ENCODE data around the gene LZIC.
A peak's percentile ranks its signal among the peaks of the same experiment; 100 is the strongest.
"Not testable (repeated sequence)": the region's sequence is repeated elsewhere in the genome, so short reads cannot be mapped to it uniquely, and the experiment has no call there.

LZIC gene

GRCh38 chr1:9922342-9922741 is 20.8 kb downstream of the LZIC start:
- Mint-ChIP-seq H3K9me3 (no peaks in the 10 kb centered on the region), H3K27me3 (no peaks in the 10 kb centered on the region), H3K4me3 (no peak overlapping the region), H3K27ac (no peak overlapping the region), H3K36me3 (peaks cover 2% of the 10 kb centered on the region), H3K4me1 (peaks cover 3% of the 10 kb centered on the region)
- ATAC-seq (ENCODE audit: low read depth) = no peak
- DNase-seq (ENCODE audit: low spot score in 2 of 2) = no peak

GRCh38 chr1:9920606-9921005 is 22.6 kb downstream of the LZIC start:
- no peaks in the 10 kb centered on the region for H3K27me3 Mint-ChIP-seq
- H3K4me1 Mint-ChIP-seq = no peaks in the 10 kb centered on the region
- H3K9me3 Mint-ChIP-seq = no peaks in the 10 kb centered on the region
- H3K27ac Mint-ChIP-seq = no peak overlapping the region
- H3K36me3 Mint-ChIP-seq = no peaks in the 10 kb centered on the region
- ATAC-seq (ENCODE audit: low read depth) (no peak), DNase-seq (ENCODE audit: low spot score in 2 of 2) (no peak)
- H3K4me3 Mint-ChIP-seq = no peak overlapping the region

- DNase-seq (ENCODE audit: low spot score in 2 of 2) (no peak), ATAC-seq (ENCODE audit: low read depth) (no peak)
- H3K9me3 Mint-ChIP-seq = no peaks in the 10 kb centered on the region
- no peaks in the 10 kb centered on the region for H3K27me3 Mint-ChIP-seq
- H3K27ac Mint-ChIP-seq = no peak overlapping the region
- H3K4me1 Mint-ChIP-seq = no peaks in the 10 kb centered on the region
- no peaks in the 10 kb centered on the region for H3K36me3 Mint-ChIP-seq
- no peak overlapping the region for H3K4me3 Mint-ChIP-seq
Observed at GRCh38 chr1:9917901-9918300, 25.3 kb downstream of the LZIC start.

GRCh38 chr1:9917495-9917894 is 25.7 kb downstream of the LZIC start:
- not testable (repeated sequence) for H3K36me3 Mint-ChIP-seq; H3K4me1 Mint-ChIP-seq; DNase-seq (ENCODE audit: low spot score in 2 of 2); ATAC-seq (ENCODE audit: low read depth); H3K27ac Mint-ChIP-seq; H3K27me3 Mint-ChIP-seq; H3K4me3 Mint-ChIP-seq; H3K9me3 Mint-ChIP-seq

- no peak overlapping the region for H3K27ac Mint-ChIP-seq
- no peaks in the 10 kb centered on the region for H3K27me3 Mint-ChIP-seq
- no peak for DNase-seq (ENCODE audit: low spot score in 2 of 2)
- no peak overlapping the region for H3K4me3 Mint-ChIP-seq
- H3K9me3 Mint-ChIP-seq = no peaks in the 10 kb centered on the region
- H3K4me1 Mint-ChIP-seq = peaks cover 5% of the 10 kb centered on the region
- no peaks in the 10 kb centered on the region for H3K36me3 Mint-ChIP-seq
- no peak for ATAC-seq (ENCODE audit: low read depth)
Observed at GRCh38 chr1:9916452-9916851, 26.7 kb downstream of the LZIC start.

- Mint-ChIP-seq H3K4me1 (peaks cover 9% of the 10 kb centered on the region), H3K9me3 (no peaks in the 10 kb centered on the region), H3K4me3 (no peak overlapping the region), H3K27me3 (no peaks in the 10 kb centered on the region), H3K36me3 (no peaks in the 10 kb centered on the region), H3K27ac (no peak overlapping the region)
- DNase-seq (ENCODE audit: low spot score in 2 of 2) (no peak), ATAC-seq (ENCODE audit: low read depth) (no peak)
Observed at GRCh38 chr1:9914610-9914937, 28.6 kb downstream of the LZIC start.

GRCh38 chr1:9912264-9912936 is 30.8 kb downstream of the LZIC start:
- H3K9me3 Mint-ChIP-seq = no peaks in the 10 kb centered on the region
- peaks cover 20% of the 10 kb centered on the region for H3K4me1 Mint-ChIP-seq
- DNase-seq (ENCODE audit: low spot score in 2 of 2) = no peak
- peak overlapping the region; percentile 62 for H3K4me3 Mint-ChIP-seq
- no peak overlapping the region for H3K27ac Mint-ChIP-seq
- no peak for ATAC-seq (ENCODE audit: low read depth)
- no peaks in the 10 kb centered on the region for H3K36me3 Mint-ChIP-seq
- no peaks in the 10 kb centered on the region for H3K27me3 Mint-ChIP-seq

- Mint-ChIP-seq H3K36me3 (peaks cover 1% of the 10 kb centered on the region), H3K27me3 (no peaks in the 10 kb centered on the region), H3K9me3 (no peaks in the 10 kb centered on the region), H3K4me3 (peak overlapping the region; percentile 96), H3K27ac (peak overlapping the region; percentile 93), H3K4me1 (peaks cover 20% of the 10 kb centered on the region)
- DNase-seq (ENCODE audit: low spot score in 2 of 2) (peak; percentile 100), ATAC-seq (ENCODE audit: low read depth) (peak; percentile 86)
Observed at GRCh38 chr1:9910423-9911178, 32.6 kb downstream of the LZIC start.

GRCh38 chr1:9910076-9910422 is 33.1 kb downstream of the LZIC start, which contains the start of gene CTNNBIP1:
Gene CTNNBIP1 (minus strand): TSS chr1:9910269. CDS start chr1:9872064, 38,205 bp downstream.
- Mint-ChIP-seq H3K27me3 (no peaks in the 10 kb centered on the region), H3K27ac (peak within 1 kb of the TSS; percentile 93), H3K9me3 (no peaks in the 10 kb centered on the region), H3K36me3 (peaks cover 2% of the 10 kb centered on the region), H3K4me3 (peak within 1 kb of the TSS; percentile 96), H3K4me1 (peaks cover 23% of the 10 kb centered on the region)
- DNase-seq (ENCODE audit: low spot score in 2 of 2) (no peak), ATAC-seq (ENCODE audit: low read depth) (peak; percentile 75)

- no peaks in the 10 kb centered on the region for H3K9me3 Mint-ChIP-seq
- H3K27ac Mint-ChIP-seq = peak overlapping the region; percentile 80
- peak overlapping the region; percentile 94 for H3K4me3 Mint-ChIP-seq
- H3K27me3 Mint-ChIP-seq = no peaks in the 10 kb centered on the region
- H3K36me3 Mint-ChIP-seq = peaks cover 2% of the 10 kb centered on the region
- ATAC-seq (ENCODE audit: low read depth) (no peak), DNase-seq (ENCODE audit: low spot score in 2 of 2) (peak in 1 of 2 donors; percentile 28)
- peaks cover 27% of the 10 kb centered on the region for H3K4me1 Mint-ChIP-seq
Observed at GRCh38 chr1:9909234-9910046, 33.8 kb downstream of the LZIC start.

- peaks cover 29% of the 10 kb centered on the region for H3K4me1 Mint-ChIP-seq
- DNase-seq (ENCODE audit: low spot score in 2 of 2) = no peak
- H3K27ac Mint-ChIP-seq = no peak overlapping the region
- ATAC-seq (ENCODE audit: low read depth) = no peak
- peak overlapping the region; percentile 94 for H3K4me3 Mint-ChIP-seq
- H3K27me3 Mint-ChIP-seq = no peaks in the 10 kb centered on the region
- H3K9me3 Mint-ChIP-seq = no peaks in the 10 kb centered on the region
- peaks cover 2% of the 10 kb centered on the region for H3K36me3 Mint-ChIP-seq
Observed at GRCh38 chr1:9908871-9909233, 34.3 kb downstream of the LZIC start.

- Mint-ChIP-seq H3K4me3 (no peak overlapping the region), H3K36me3 (peaks cover 2% of the 10 kb centered on the region), H3K4me1 (peaks cover 29% of the 10 kb centered on the region)
Observed at GRCh38 chr1:9907441-9907840, 35.8 kb downstream of the LZIC start.

GRCh38 chr1:9906466-9906865 is 36.7 kb downstream of the LZIC start:
- Mint-ChIP-seq H3K27ac (no peak overlapping the region), H3K4me3 (no peak overlapping the region), H3K9me3 (no peaks in the 10 kb centered on the region), H3K4me1 (peaks cover 24% of the 10 kb centered on the region), H3K36me3 (peaks cover 2% of the 10 kb centered on the region), H3K27me3 (no peaks in the 10 kb centered on the region)
- DNase-seq (ENCODE audit: low spot score in 2 of 2) (no peak), ATAC-seq (ENCODE audit: low read depth) (no peak)

More at GRCh38 chr1:9907441-9907840, 35.8 kb downstream of the LZIC start:
- no peaks in the 10 kb centered on the region for H3K9me3 Mint-ChIP-seq
- H3K27me3 Mint-ChIP-seq = no peaks in the 10 kb centered on the region
- DNase-seq (ENCODE audit: low spot score in 2 of 2) (no peak), ATAC-seq (ENCODE audit: low read depth) (no peak)
- H3K27ac Mint-ChIP-seq = no peak overlapping the region

- no peaks in the 10 kb centered on the region for H3K9me3 Mint-ChIP-seq
- H3K4me3 Mint-ChIP-seq = no peak overlapping the region
- ATAC-seq (ENCODE audit: low read depth) (no peak), DNase-seq (ENCODE audit: low spot score in 2 of 2) (no peak)
- peaks cover 2% of the 10 kb centered on the region for H3K36me3 Mint-ChIP-seq
- H3K4me1 Mint-ChIP-seq = peaks cover 31% of the 10 kb centered on the region
- H3K27ac Mint-ChIP-seq = no peak overlapping the region
- H3K27me3 Mint-ChIP-seq = no peaks in the 10 kb centered on the region
Observed at GRCh38 chr1:9905010-9905409, 38.2 kb downstream of the LZIC start.

All from memory B cell (primary cell).